GM23248 (cell line): Measurements from ENCODE around the gene FAM180B. TPM values are rescaled to one million over a fixed set of nuclear protein-coding genes. Genes with fewer than 3 reads are reported as not detected.
"Not testable (repeated sequence)": the region's sequence is repeated elsewhere in the genome, so short reads cannot be mapped to it uniquely, and the experiment has no call there.

Experiments used
- DNase-seq: peaks from one replicate; pipeline ENCODE4 v3.0.0-alpha.2; 2015
- H2AFZ ChIP-seq: fragments of 200-600 bp; sonication (generic); 2 replicates; pipeline ENCODE4 v1.6.1; 2016; ENCODE audit warnings: antibody characterized with exemption
- H3F3A ChIP-seq: fragments of 200-600 bp; sonication (generic); 2 replicates; pipeline ENCODE4 v1.6.1; 2016; ENCODE audit warnings: mild to moderate bottlenecking, antibody characterized with exemption, mixed run types; ENCODE audit not compliant: insufficient read depth
- H3K27ac ChIP-seq: fragments of 200-600 bp; sonication (generic); 2 replicates; pipeline ENCODE4 v1.5.1; 2016; ENCODE audit warnings: mild to moderate bottlenecking
- H3K27me3 ChIP-seq: fragments of 200-600 bp; sonication (generic); replicated peaks from 2 replicates; pipeline ENCODE4 v1.6.1; 2016; ENCODE audit warnings: mild to moderate bottlenecking; ENCODE audit not compliant: insufficient read depth
- H3K36me3 ChIP-seq: fragments of 200-600 bp; sonication (generic); 2 replicates; pipeline ENCODE4 v1.6.1; 2016; ENCODE audit warnings: low read depth, mild to moderate bottlenecking
- H3K4me1 ChIP-seq: fragments of 200-600 bp; sonication (generic); 2 replicates; pipeline ENCODE4 v1.6.1; 2016; ENCODE audit warnings: mild to moderate bottlenecking; ENCODE audit not compliant: insufficient read depth
- H3K4me2 ChIP-seq: fragments of 200-600 bp; sonication (generic); one replicate; pipeline ENCODE4 v1.6.1; 2016; ENCODE audit warnings: mild to moderate bottlenecking; ENCODE audit not compliant: unreplicated experiment
- H3K4me3 ChIP-seq: fragments of 200-600 bp; sonication (generic); 2 replicates; pipeline ENCODE4 v1.5.1; 2016; ENCODE audit warnings: mild to moderate bottlenecking
- H3K79me2 ChIP-seq: fragments of 200-600 bp; sonication (generic); 2 replicates; pipeline ENCODE4 v1.6.1; 2016; ENCODE audit warnings: mild to moderate bottlenecking; ENCODE audit not compliant: insufficient read depth
- H3K9ac ChIP-seq: fragments of 200-600 bp; sonication (generic); 2 replicates; pipeline ENCODE4 v1.6.1; 2016; ENCODE audit warnings: mild to moderate bottlenecking
- H3K9me2 ChIP-seq: fragments of 200-600 bp; sonication (generic); 2 replicates; pipeline ENCODE4 v1.6.1; 2016; ENCODE audit warnings: mixed run types, mild to moderate bottlenecking, moderate library complexity; ENCODE audit not compliant: insufficient read depth
- H3K9me3 ChIP-seq: fragments of 200-600 bp; sonication (generic); one replicate; pipeline ENCODE4 v1.6.1; 2017; ENCODE audit warnings: low read depth
- H4K20me1 ChIP-seq: fragments of 200-600 bp; sonication (generic); 2 replicates; pipeline ENCODE4 v1.6.0; 2016; ENCODE audit not compliant: insufficient read depth
- EZH2 ChIP-seq: fragments of 200-600 bp; sonication (generic); IDR thresholded peaks from 2 replicates; pipeline ENCODE4 v1.6.1; 2018; ENCODE audit warnings: antibody characterized with exemption, mild to moderate bottlenecking; ENCODE audit not compliant: insufficient read depth, poor library complexity, severe bottlenecking
- EZH2phosphoT487 ChIP-seq: fragments of 200-600 bp; sonication (generic); IDR thresholded peaks from 2 replicates; pipeline ENCODE4 v1.6.1; 2018; ENCODE audit warnings: antibody characterized with exemption, moderate library complexity, mild to moderate bottlenecking, low read depth; ENCODE audit not compliant: insufficient read depth
- WGBS, 2 experiments: methylation state at CpG; one replicate each; pipeline ENCODE4 v1.1.6; 2015 to 2017; ENCODE audit warnings: low lambda C conversion rate in 2 of 2, low coverage in 1 of 2; ENCODE audit errors: missing lambda C conversion rate in 2 of 2; 5-methylcytosine and 5-hydroxymethylcytosine counted together
- in situ Hi-C: fragments of 300-500 bp; cut with MboI; formaldehyde crosslinking; loops from 2 replicates; pipeline ENCODE4 v1.15.0; 2020
- polyA plus RNA-seq: library from polyadenylated mRNA; unstranded; fragments of >200 nt; fragmentation: Nextera tagmentation; extraction: Ambion mirVana; gene quantifications from 2 replicates; pipeline ENCODE4 v1.2.1, GENCODE V29; 2016
- total RNA-seq: library from RNA; depleted of rRNA; stranded (reverse); fragments of >200 nt; shearing (Covaris generic); gene quantifications from 2 replicates; pipeline ENCODE4 v1.2.3, GENCODE V29; 2014

FAM180B gene
- total and polyA plus RNA-seq, 2 experiments from 2014 or later: not detected

DNA sequence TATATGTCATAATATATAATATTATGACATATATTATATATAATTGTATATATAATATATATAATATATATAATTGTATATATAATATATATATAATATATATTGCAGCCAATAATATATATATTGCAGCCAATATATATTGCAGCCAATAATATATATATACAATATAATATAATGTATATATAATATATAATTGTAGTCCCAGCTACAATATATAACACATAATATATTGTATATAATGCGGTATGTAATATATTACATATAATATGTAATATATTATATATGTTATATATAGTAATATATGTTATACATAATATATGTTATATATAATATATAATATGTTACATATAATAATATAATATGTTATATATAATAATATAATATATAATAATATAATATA lies 27.8 kb upstream of the FAM180B start:
- H3K36me3 ChIP-seq: no peaks in the 10 kb centered on the region
- H3K4me3 ChIP-seq: no peak overlapping the region
- H3K4me1 ChIP-seq: no peaks in the 10 kb centered on the region
- H3F3A ChIP-seq: peaks cover 8% of the 10 kb centered on the region
- H3K9ac ChIP-seq: no peak overlapping the region
- WGBS, 2 experiments: 96 to 100% methylated on average over 1 of the region's 1 CpG
- H3K27ac ChIP-seq: no peak overlapping the region
- no peaks in the 10 kb centered on the region for H4K20me1 ChIP-seq
- H2AFZ ChIP-seq: no peak overlapping the region
- in situ Hi-C loops: no loop called here
- H3K27me3 ChIP-seq: no peaks in the 10 kb centered on the region
- H3K79me2 ChIP-seq: no peaks in the 10 kb centered on the region
- DNase-seq: no peak
- TF ChIP-seq EZH2phosphoT487 (no peak), EZH2 (no peak)
- no peak overlapping the region for H3K4me2 ChIP-seq
- no peaks in the 10 kb centered on the region for H3K9me3 ChIP-seq
- no peaks in the 10 kb centered on the region for H3K9me2 ChIP-seq

- Histone ChIP-seq H3K27ac (no peak overlapping the region), H3K9ac (no peak overlapping the region), H4K20me1 (no peaks in the 10 kb centered on the region), H3K79me2 (no peaks in the 10 kb centered on the region), H3K9me3 (no peaks in the 10 kb centered on the region), H3K27me3 (no peaks in the 10 kb centered on the region), H3K4me1 (0 out of 2 replicates have a peak, but pooled peaks cover 3% of the 10 kb centered on the region), H3K4me2 (no peak overlapping the region), H2AFZ (no peak overlapping the region), H3K36me3 (no peaks in the 10 kb centered on the region), H3F3A (no peaks in the 10 kb centered on the region), H3K9me2 (no peaks in the 10 kb centered on the region), H3K4me3 (no peak overlapping the region)
- no peak for TF ChIP-seq EZH2
- in situ Hi-C loops: no loop called here
- DNase-seq: peak; percentile 47
- WGBS, 2 experiments: 72 to 84% methylated on average over 2 of the region's 2 CpGs
These were observed 26.1 kb upstream of the FAM180B start for GRCh38 chr11:47560426-47560825.

DNA sequence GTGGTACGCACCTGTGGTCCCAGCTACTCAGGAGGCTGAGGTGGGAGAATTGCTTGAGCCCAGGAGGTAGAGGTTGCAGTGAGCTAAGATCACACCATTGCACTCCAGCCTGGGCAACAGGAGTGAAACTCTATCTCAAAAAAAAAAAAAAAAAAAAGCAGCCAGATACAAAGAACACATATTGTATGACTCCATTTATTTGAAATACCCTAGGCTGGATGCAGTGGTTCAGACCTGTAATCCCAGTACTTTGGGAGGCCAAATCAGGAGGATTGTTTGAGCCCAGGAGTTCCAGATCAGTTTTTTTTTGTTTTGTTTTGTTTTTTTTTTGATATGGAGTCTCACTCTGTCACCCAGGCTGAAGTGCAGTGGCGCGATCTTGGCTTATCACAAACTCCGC lies 24.1 kb upstream of the FAM180B start:
- H3K9me2 ChIP-seq, H3F3A ChIP-seq, H3K9ac ChIP-seq, H2AFZ ChIP-seq, H3K9me3 ChIP-seq, H3K27me3 ChIP-seq, H3K4me3 ChIP-seq, in situ Hi-C loops, H3K4me2 ChIP-seq, H3K4me1 ChIP-seq, H3K36me3 ChIP-seq, DNase-seq, H4K20me1 ChIP-seq, H3K27ac ChIP-seq: not testable (repeated sequence)
- WGBS, 2 experiments: 95 to 98% methylated on average over 4 of the region's 4 CpGs
- peaks cover 18% of the 10 kb centered on the region for H3K79me2 ChIP-seq

DNA sequence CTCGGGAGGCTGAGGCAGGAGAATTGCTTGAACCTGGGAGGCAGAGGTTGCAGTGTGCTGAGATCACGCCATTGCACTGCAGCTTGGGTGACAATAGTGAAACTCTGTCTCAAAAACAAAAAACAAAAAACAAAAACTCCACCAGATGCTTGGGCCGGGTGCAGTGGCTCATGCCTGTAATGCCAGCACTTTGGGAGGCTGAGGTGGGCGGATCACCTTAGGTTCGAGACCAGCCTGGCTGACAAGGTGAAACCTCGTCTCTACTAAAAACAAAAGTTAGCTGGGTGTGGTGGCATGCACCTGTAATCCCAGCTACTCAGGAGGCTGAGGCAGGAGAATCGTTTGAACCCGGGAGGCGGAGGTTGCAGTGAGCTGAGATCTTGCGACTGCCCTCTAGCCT lies 22.1 kb upstream of the FAM180B start:
- H3K27ac ChIP-seq, H3K36me3 ChIP-seq, H2AFZ ChIP-seq, H3K27me3 ChIP-seq, H3F3A ChIP-seq, H4K20me1 ChIP-seq, H3K4me1 ChIP-seq, H3K9me2 ChIP-seq, in situ Hi-C loops, DNase-seq, H3K9me3 ChIP-seq: not testable (repeated sequence)
- Histone ChIP-seq H3K4me2 (peak overlapping the region; percentile 85), H3K9ac (peak overlapping the region; percentile 91), H3K4me3 (peak overlapping the region; percentile 89; the same call in 1 of the 2 replicates), H3K79me2 (peaks cover 38% of the 10 kb centered on the region)
- WGBS, 2 experiments: 90 to 93% methylated on average over 9 to 10 of the region's 10 CpGs

GRCh38 chr11:47564933-47565339 lies 21.5 kb upstream of the FAM180B start:
- no peak overlapping the region for H3K27ac ChIP-seq
- no peaks in the 10 kb centered on the region for H3K36me3 ChIP-seq
- peak overlapping the region; percentile 91 for H3K9ac ChIP-seq
- in situ Hi-C loops: no loop called here
- TF ChIP-seq EZH2: no peak
- no peak for TF ChIP-seq EZH2phosphoT487
- no peaks in the 10 kb centered on the region for H3K9me3 ChIP-seq
- H3K4me2 ChIP-seq: peak overlapping the region; percentile 85
- peak overlapping the region; percentile 89 for H3K4me3 ChIP-seq
- 14 to 23% methylated on average over 9 to 11 of the region's 11 CpGs for WGBS, 2 experiments
- no peaks in the 10 kb centered on the region for H3K9me2 ChIP-seq
- peaks cover 9% of the 10 kb centered on the region; the same call in 1 of the 2 replicates for H3K4me1 ChIP-seq
- H3K79me2 ChIP-seq: peaks cover 44% of the 10 kb centered on the region
- H2AFZ ChIP-seq: peak overlapping the region; percentile 90
- no peaks in the 10 kb centered on the region for H3F3A ChIP-seq
- DNase-seq: no peak
- no peaks in the 10 kb centered on the region for H3K27me3 ChIP-seq
- H4K20me1 ChIP-seq: no peaks in the 10 kb centered on the region
